HG03103 (cell line): ENCODE measurements around the gene SETD2.
"Not testable (repeated sequence)": the region's sequence is repeated elsewhere in the genome, so short reads cannot be mapped to it uniquely, and the experiment has no call there.

Experiments
- ATAC-seq: cut with Tn5 transposase; IDR thresholded peaks from one replicate; pipeline ENCODE4 v1.9.1; 2021; ENCODE audit warnings: low read depth; ENCODE audit not compliant: unreplicated experiment

The SETD2 gene

DNA sequence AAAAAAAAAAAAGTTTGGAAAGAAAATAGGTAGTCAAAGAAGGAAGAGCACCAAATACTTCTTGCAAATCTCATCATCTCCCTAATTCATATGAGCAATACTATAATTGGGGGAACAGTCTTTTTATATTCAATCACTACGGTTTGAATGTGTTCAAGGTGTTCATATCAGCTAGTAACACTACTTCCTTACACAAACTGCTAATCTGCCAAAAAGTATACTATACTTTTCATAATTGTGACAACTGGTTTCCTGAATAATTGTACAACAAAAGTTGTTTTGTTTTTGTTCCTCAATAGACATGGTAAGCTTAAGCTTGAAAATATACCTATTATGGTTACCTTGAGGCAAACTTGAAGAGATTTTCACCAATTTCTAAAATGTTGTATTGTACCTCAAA is 12.1 kb downstream of the SETD2 start:
- no peak for ATAC-seq

DNA sequence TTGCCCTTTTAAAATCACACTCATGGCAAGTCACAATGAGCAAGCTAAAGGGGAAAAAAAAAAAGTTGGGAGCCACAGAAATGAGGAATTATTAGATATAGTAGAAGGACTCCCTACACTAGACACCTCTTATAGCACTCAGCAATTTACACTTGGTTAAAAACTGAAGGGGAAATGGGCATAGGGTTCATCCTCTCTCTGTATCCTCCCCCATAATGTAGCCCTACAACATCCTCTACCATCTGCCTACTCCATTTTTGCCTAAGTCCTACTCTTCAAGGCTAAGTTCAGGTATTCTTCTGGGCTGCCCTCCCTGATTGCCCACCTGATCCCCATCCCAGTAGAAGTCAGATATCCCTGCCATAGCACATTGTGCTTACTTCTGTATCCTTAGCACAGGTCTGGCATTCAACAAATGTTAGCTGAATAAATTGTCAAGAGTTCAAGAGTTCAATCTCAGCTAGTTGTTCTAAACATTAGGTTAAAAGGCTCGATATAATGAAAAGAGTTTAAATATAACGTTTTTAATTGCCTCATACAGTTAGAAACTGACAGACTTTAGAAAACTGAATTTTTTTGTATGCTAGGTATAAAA is 14.5 kb downstream of the SETD2 start:
- ATAC-seq, result no peak

DNA sequence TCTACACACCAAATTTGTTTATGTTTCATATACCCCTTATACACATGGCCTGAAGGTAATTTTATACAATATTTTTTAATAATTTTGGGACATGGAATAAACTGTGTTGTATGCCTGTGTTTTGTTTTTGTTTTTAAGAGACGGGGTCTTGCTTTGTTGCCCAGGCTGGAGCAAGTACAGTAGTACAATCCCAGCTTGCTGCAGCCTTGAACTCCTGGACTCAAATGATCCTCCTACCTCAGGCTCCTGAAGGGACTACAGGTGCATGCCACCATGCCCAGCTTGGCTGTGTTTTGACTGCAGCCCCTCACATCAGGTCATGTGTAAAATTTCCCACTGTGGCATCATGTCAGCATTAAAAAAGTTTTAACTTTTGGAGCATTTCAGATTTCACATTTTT is 18.6 kb downstream of the SETD2 start:
- ATAC-seq, result no peak

DNA sequence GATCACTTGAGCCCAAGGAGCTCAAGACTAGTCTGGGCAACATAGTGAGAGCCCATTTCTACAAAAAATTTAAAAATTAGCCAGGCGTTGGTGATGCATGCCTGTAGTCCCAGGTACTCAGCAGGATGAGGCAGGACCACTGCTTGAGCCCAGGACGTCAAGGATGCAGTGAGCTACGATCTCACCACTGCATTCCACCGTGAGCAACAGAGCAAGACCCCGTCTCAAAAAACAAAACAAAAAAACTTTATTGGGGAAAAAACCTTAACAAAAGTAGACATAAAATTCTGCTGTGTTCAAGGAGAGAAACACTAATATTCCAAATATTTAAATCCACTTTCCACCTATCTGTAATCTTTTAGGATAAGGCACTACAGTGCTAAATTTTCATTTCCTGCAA is 20.8 kb downstream of the SETD2 start:
- no peak for ATAC-seq

DNA sequence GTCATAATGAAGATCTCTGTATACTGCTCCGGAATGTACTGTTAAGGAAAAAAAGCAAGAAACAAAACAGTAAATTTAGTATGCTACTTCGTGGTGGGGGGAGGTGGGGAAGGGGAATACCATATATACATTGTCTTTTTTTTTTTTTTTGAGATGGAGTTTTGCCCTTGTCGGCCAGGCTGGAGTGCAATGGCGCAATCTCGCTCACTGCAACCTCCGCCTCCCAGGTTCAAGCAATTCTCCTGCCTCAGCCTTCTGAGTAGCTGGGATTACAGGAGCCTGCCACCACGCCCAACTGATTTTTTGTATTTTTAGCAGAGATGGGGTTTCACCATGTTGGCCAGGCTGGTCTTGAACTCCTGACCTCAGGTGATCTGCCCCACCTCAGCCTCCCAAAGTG is 21.4 kb downstream of the SETD2 start:
- ATAC-seq, result not testable (repeated sequence)

DNA sequence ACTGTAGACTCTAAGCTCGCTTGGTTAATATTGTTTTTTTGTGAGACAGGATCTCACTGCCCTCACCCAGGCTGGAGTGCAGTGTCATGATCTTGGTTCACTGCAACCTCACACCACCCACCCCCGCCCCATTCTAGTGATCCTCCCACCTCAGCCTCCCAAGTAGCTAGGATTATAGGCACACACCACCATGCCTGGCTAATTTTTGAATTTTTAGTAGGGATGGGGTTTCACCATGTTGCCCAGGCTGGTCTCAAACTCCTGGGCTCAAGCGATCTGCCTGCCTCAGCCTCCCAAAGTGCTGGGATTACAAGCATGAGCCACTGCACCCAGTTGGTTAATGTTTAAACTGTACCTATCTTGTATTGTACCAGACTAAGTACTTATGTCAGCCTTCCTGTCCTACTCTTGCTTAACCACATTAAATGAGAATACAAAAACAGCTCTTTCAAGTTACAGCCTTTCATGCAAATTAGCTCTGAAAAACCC is 22.9 kb downstream of the SETD2 start:
- peak; percentile 78 for ATAC-seq

DNA sequence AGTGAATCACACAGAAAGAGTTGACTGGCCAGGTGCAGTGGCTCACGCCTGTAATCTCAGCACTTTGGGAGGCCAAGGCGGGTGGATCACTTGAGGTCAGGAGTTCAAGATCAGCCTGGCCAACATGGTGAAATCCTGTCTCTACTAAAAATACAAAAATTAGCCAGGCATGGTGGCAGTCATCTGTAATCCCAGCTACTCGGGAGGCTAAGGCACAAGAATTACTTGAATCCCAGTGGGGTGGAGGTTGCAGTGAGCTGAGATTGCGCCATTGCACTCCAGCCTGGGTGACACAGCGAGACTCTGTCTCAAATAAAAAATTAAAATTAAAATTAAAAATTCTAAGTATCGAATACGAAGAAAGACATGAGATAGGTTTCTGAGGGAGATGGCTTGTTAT is 23.4 kb downstream of the SETD2 start:
- not testable (repeated sequence) for ATAC-seq

DNA sequence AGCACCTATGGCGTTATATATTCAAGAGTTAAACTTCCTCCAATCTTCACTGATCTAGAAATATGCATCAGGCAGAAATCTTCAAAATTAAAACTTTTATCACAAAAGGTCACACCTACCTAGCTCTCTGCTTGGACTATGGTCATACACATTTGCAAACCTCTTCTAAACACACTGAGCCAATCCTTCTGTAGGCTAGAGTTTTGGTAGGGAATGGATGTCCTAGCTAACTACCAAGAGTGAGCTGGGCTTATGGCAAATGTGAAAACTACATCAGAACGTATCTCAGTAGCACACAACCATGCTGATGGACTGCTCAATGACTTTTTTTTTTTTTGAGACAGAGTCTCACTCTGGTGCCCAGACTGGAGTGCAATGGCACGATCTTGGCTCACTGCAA is 29.6 kb downstream of the SETD2 start:
- ATAC-seq, result no peak

DNA sequence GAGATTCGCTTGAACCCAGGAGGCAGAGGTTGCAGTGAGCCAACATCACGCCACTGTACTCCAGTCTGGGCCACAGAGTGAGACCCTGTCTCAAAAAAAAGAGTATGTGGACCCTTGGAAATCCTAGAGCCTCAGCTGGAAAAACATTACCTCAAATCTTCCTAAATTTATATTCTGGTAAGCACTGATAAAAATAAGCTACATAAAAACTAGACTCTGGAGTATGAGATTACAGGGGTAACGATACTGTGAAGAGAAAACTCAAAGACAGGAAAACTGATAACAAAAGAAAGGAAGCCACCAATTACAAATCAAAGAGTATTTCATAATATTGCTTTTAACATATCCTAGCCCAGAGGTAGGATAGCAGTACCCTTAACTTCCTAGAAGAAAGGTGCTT is 30.3 kb downstream of the SETD2 start:
- no peak for ATAC-seq

DNA sequence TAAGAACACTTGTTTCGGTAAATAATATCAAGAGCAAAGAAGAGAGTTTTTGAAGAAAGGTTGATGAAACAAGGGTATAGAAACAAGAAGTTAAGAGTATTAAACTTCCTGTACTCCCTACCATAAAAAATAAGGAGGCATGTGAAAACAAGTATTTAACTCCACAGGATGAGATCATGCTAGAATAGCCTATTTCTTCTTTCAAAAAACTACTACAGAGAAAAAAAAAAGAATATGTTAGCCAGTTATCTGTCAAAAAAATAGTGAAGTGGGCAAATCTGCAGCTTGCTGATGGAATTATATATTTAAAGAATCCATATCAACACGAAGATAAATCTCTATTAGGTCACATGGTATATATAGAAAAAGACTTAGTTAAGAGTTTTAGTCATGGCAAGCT is 33.4 kb downstream of the SETD2 start:
- ATAC-seq, result no peak

DNA sequence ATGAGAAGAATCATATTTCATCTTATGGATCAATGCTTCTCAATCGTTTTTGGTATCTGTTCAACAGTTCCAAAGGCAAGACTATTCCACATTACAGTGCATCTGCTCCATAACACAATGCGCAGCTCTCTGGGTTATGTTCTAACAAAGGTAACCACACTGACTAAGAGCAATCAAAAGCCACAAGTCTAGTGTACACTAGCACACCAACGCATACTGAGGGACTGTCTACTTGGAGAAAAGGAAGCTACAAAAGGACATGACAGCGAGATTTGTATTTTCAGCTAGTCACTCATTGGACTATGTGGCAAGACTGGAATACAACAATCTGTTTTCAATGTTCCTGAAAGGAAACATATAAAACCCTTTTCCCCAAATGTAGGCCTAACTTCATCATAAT is 35.8 kb downstream of the SETD2 start:
- ATAC-seq, result no peak

DNA sequence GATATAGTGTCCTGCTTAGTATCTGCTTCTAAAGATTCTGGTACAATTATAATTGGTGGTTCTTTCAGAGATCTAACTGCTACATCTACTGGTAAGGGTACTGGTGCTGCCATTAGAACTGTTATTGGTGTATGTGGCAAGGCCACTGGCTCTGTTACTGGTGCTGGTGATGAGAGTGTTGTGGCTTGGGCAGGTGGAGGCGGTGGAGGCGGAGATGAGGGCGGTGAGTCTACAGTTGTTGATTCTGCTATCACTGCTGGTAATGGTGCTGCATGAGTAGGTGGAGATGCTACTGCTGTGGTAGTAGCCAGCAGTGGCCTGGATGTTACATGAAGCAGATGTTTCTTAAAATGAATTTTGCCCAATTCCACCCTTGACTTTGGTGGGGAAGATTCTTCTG is 40.1 kb downstream of the SETD2 start:
- no peak for ATAC-seq

DNA sequence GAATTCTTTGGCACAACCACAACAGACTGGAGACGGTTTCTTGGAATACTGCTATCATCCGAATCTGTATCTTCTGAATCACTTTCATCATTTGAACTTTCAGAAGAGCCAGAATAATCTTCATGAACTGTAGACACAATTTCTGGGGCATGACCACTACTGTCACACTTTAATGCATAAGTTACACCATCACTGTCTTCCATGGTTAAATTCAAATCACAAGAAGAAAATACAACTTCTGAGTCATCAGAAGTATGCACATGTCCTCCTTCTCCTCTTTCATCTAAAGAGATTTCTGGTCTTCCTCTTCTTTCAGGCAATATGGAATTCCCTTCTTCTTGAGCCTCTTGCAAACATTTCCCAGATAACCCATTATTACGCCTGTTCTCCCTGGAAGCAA is 42.5 kb downstream of the SETD2 start:
- no peak for ATAC-seq

DNA sequence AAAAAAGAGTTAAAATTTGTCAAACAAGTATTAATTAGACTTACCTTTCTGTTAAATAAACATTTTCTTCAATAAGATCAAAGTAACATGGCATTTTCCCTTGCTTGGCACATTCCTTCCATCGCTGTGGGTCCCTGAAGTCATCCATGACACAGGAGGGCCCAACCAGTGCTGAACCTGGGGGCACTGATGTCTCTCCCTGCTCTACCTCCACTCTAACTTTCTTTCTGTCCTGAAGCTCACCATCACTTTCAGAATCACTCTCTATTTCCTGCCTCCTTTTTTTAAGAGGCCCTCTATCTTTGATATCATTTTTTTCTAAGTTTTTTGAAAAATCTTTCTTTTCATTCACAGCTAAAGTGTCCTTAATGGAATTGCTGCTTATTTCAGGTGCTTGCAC is 43.8 kb downstream of the SETD2 start:
- ATAC-seq, result no peak

DNA sequence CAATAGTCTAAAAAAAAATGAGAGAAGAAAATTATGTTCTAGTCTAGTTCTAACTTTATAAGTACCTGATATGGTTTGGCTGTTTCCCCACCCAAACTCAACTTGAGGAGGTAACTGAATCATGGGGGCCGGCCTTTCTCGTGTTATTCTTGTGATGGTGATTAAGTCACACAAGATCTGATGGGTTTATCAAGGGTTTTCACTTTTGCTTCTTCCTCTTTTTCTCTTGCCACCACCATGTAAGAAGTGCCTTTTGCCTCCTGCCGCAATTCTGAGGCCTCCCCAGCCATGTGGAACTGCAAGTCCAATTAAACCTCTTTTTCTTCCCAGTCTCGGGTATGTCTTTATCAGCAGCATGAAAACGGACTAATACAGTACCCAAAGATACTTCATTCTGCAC is 44.5 kb downstream of the SETD2 start:
- ATAC-seq, result not testable (repeated sequence)

DNA sequence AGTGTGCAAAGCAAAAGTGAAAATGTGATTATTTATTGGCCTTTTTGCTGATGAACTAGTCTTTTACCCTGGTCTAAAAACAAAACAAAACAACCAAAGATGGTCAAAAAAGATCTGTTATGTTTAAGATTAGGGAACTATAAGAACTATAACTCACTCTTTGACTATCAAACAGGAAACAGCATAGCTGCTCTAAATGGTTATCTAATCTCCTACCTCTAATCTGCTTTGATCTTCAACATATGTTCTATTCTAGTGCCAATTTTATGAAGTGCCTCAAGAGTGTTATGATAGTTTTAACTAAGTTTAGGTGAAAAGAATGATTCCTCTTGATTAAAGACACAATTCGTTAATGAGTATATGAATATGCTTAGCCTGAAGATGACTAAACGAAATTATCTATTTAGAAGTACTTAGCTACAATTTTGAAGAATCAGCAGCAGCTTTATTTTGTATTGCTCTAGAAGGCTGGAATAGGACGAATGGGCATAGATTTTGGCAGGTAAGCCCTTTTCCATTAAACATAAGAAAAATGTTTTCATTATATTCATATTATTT is 46.0 kb downstream of the SETD2 start:
- ATAC-seq, result no peak

DNA sequence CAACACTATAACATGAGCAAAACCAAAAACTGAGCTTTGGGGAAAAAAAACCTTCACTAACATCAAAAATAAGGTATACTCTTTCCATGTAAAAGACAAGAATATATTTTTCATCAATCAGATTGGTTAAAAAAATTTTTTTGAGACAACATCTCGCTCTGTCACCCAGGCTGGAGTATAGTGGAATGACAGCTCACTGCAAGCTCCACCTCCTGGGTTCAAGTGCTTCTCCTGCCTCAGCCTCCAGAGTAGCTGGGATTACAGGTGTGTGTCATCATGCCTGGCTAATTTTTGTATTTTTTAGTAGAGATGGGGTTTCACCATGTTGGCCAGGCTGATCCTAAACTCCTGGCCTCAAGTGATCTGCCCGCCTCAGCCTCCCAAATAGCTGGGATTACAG is 48.4 kb downstream of the SETD2 start:
- ATAC-seq, result not testable (repeated sequence)

DNA sequence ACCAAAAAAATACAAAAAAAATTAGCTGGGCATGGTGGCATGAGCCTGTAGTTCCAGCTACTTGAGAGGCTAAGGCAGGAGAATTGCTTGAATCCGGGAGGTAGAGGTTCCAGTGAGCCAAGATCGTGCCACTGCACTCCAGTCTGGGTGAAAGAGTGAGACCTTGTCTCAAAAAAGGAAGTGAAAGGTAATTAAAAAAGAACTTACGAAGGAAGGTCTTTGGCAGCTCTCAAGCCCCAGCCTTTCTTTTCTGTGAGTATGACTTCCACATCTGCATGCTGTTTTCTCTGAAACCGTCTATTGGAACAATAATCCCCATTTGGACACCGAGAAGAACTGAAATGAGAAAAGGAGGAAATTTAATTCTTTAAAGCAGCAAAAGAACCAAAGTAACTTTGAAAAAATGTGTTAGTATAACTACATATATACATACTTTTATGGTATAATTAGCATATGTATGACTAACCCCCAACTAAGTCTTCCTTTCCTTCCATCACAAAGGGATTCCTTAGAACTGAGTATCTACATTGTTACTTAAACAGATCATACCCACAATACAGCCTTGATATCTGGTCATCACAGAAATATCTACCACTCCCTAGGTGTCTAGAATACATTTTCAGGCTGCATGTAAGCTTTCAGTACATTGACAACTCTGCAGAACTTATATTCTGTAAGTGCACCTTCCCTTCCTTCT is 50.1 kb downstream of the SETD2 start:
- no peak for ATAC-seq

DNA sequence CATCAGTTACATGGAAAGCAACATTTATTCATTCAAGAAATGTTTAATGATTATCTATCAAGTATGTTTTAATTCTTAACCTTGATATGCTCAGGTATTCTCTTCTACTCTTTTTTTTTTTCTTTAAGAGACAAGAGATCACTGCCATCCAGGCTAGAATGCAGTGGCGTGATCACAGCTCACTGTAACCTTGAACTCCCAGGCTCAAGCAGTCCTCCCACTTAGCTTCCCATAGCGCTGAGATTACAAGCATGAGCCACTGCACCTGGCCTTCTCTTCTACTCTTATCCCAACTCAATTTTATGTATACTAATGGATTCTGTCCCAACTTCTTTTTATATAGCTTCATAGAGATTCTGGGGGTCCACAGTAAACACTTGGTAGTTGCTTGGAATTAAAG is 50.9 kb downstream of the SETD2 start:
- ATAC-seq, result no peak

DNA sequence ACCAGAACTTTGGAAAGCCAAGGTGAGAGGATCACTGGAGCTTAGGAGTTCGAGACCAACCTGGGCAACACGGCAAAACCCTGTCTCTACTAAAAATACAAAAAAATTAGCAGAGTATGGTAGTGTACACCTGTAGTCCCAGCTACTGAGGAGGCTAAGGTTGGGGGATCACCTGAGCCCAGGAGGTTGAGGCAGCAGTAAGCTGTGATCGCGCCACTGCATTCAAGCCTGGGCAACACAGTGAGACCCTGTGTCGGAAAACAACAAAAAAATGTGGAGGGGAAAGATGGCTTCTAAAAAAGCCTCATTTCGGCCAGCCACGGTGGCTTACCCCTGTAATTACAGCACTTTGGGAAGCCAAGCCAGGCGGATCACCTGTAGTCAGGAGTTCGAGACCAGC is 54.5 kb downstream of the SETD2 start:
- ATAC-seq, result no peak

DNA sequence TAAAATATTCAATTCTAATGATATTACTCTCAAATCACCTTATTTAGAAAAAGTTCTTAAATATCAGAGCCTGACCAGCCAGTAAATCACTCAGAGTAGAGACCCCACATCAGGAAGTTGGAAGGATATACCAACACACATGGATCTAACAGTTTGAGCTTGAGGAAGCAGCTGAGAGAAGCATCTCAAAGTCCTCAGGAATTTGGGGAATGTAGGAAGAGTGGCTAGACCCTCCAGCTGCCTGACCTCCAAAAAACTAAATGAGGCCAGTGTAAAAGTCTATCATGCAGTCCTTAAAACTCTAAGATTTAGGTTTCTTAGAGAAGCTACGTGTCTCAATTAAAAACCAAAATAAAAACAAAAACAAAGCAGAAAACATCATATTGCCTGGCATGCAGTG is 55.4 kb downstream of the SETD2 start:
- no peak for ATAC-seq

DNA sequence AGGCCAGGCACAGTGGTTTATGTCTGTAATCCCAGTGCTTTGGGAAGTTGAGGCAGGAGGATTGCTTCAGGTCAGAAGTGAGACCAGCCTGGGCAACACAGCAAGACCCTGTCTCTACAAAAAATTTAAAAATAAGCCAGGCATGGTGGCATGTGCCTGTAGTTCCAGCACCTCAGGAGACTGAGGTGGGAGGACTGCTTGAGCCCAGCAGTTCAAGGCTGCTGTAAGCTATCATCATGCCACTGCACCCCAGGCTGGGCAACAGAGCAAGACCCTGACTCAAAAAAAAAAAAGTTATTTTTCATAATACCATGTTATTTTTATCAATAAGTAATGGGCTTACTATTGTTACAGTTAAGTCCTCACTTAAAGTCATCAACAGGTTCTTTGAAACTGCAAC is 59.7 kb downstream of the SETD2 start:
- ATAC-seq, result no peak
